HCT116 (cell line): ENCODE data around the gene TNRC6B. TPM values are rescaled to one million over a fixed set of nuclear protein-coding genes. Genes with fewer than 3 reads are reported as not detected.

Source experiments
- ATAC-seq: fragments of 200-7000 bp; cut with Tn5 transposase; 2 replicates; pipeline ENCODE4 v1.9.1; 2020; ENCODE audit warnings: mild to moderate bottlenecking, moderate library complexity
- BruUV-seq: library from RNA; stranded (reverse); fragments of 400-500 nt; replicated peaks from 2 replicates; lab custom pipeline; 2021; lab: Mats Ljungman, UMichigan
- CTCF ChIA-PET: fragments of 300-600 bp; sonication (Branson Sonifier 250); formaldehyde crosslinking; loops from one replicate; lab custom pipeline; 2021; ENCODE audit warnings: antibody characterized with exemption; lab: Charles Lee
- POLR2A ChIA-PET: fragments of 300-600, 350-600 bp; sonication (Branson Sonifier 250); formaldehyde crosslinking; loops from one replicate; lab custom pipeline; 2021; ENCODE audit warnings: antibody characterized with exemption; lab: Charles Lee
- RAD21 ChIA-PET, 2 experiments: fragments of 300-600 bp; sonication (Branson Sonifier 250); formaldehyde crosslinking; loops; one replicate each; lab custom pipeline; 2023; ENCODE audit warnings: low total read pairs in 2 of 2; ENCODE audit not compliant: uncharacterized antibody in 2 of 2, unreplicated experiment in 2 of 2, low non-redundant PET in 1 of 2; lab: Charles Lee
- DNase-seq: peaks from one replicate; pipeline ENCODE4 v3.0.0-alpha.2; 2010; ENCODE audit warnings: low read depth, low spot score
- H2AFZ ChIP-seq: fragments of 200-600 bp; shearing (Covaris generic), sonication (generic); 2 replicates; pipeline ENCODE4 v1.6.1; 2017; ENCODE audit warnings: low read depth, mixed run types, mixed read lengths, antibody characterized with exemption, low read length; ENCODE audit not compliant: poor library complexity, severe bottlenecking
- H3K27ac ChIP-seq: 2 replicates; pipeline ENCODE4 v1.5.1; 2012; ENCODE audit warnings: low read depth, low read length
- H3K27me3 ChIP-seq: fragments of 200-600 bp; sonication (generic); 2 replicates; pipeline ENCODE4 v1.6.1; 2016; ENCODE audit warnings: mixed run types, low read length, mixed read lengths; ENCODE audit not compliant: insufficient read depth
- H3K36me3 ChIP-seq, 2 experiments: fragments of 200-500 bp in 1 of 2; fragments of 200-600 bp in 1 of 2; sonication (Bioruptor generic) in 1 of 2; sonication (generic) in 1 of 2; 2 replicates each; pipeline versions ENCODE4 v1.5.1 to v1.6.1; 2014 to 2016; ENCODE audit warnings: low read length in 2 of 2, inconsistent platforms in 1 of 2, mixed read lengths in 1 of 2, mixed run types in 1 of 2; ENCODE audit not compliant: insufficient read depth in 2 of 2, control insufficient read depth in 1 of 2
- H3K4me1 ChIP-seq, 2 experiments: fragments of 200-600 bp in 1 of 2; sonication (generic) in 1 of 2; 2 replicates each; pipeline versions ENCODE4 v1.5.1 to v1.6.1; 2012 to 2017; ENCODE audit warnings: low read length in 2 of 2, inconsistent platforms in 1 of 2, mild to moderate bottlenecking in 1 of 2, mixed read lengths in 1 of 2, mixed run types in 1 of 2, moderate library complexity in 1 of 2; ENCODE audit not compliant: insufficient read depth in 2 of 2, control insufficient read depth in 1 of 2
- H3K4me2 ChIP-seq: fragments of 200-600 bp; sonication (generic); 2 replicates; pipeline ENCODE4 v1.6.1; 2017; ENCODE audit warnings: mixed run types, low read length, mixed read lengths
- H3K4me3 ChIP-seq, 2 experiments: fragments of 200-600 bp in 1 of 2; sonication (generic) in 1 of 2; replicated peaks in 1 of 2; 2 replicates each; pipeline ENCODE4 v1.5.1; 2011 to 2016; ENCODE audit warnings: low read length in 2 of 2, control low read depth in 1 of 2, low read depth in 1 of 2, mild to moderate bottlenecking in 1 of 2, mixed read lengths in 1 of 2, mixed run types in 1 of 2
- H3K79me2 ChIP-seq: fragments of 200-600 bp; sonication (generic); 2 replicates; pipeline ENCODE4 v1.6.1; 2017; ENCODE audit warnings: mild to moderate bottlenecking, mixed run types, low read length, moderate library complexity, mixed read lengths; ENCODE audit not compliant: insufficient read depth
- H3K9ac ChIP-seq: fragments of 200-600 bp; sonication (generic); 2 replicates; pipeline ENCODE4 v1.6.1; 2016; ENCODE audit warnings: low read length, mixed read lengths
- H3K9me2 ChIP-seq: fragments of 200-600 bp; sonication (generic), shearing (Covaris generic); 2 replicates; pipeline ENCODE4 v1.6.1; 2017; ENCODE audit warnings: mixed run types, mild to moderate bottlenecking, moderate library complexity; ENCODE audit not compliant: insufficient read depth
- H3K9me3 ChIP-seq, 2 experiments: fragments of 200-500 bp in 1 of 2; fragments of 200-600 bp in 1 of 2; sonication (Bioruptor generic) in 1 of 2; sonication (generic) in 1 of 2; 2 replicates each; pipeline ENCODE4 v1.6.1; 2014 to 2017; ENCODE audit warnings: low read length in 2 of 2, mixed read lengths in 2 of 2, inconsistent platforms in 1 of 2, low read depth in 1 of 2, mild to moderate bottlenecking in 1 of 2, mixed run types in 1 of 2, moderate library complexity in 1 of 2; ENCODE audit not compliant: control insufficient read depth in 1 of 2, insufficient read depth in 1 of 2
- H4K20me1 ChIP-seq: fragments of 200-600 bp; sonication (generic), shearing (Covaris generic); 2 replicates; pipeline ENCODE4 v1.6.1; 2017; ENCODE audit warnings: mixed run types, mild to moderate bottlenecking, moderate library complexity; ENCODE audit not compliant: insufficient read depth
- CBX3 ChIP-seq: IDR thresholded peaks from 2 replicates; pipeline ENCODE4 v1.6.1; 2012; ENCODE audit warnings: low read depth
- CEBPB ChIP-seq: IDR thresholded peaks from 2 replicates; pipeline ENCODE4 v1.6.1; 2012; ENCODE audit warnings: low read depth
- CTCF ChIP-seq, 3 experiments: fragments of 200-600 bp in 1 of 3; sonication (generic) in 1 of 3; IDR thresholded peaks in 2 of 3; conservative IDR thresholded peaks in 1 of 3; 2 replicates each; pipeline ENCODE4 v1.5.1; 2012 to 2017; ENCODE audit warnings: low read depth in 2 of 3, low read length in 2 of 3, antibody characterized with exemption in 1 of 3, borderline replicate concordance in 1 of 3, control low read depth in 1 of 3, mild to moderate bottlenecking in 1 of 3, mixed read lengths in 1 of 3, mixed run types in 1 of 3, moderate library complexity in 1 of 3; ENCODE audit not compliant: insufficient read depth in 1 of 3
- ELF1 ChIP-seq: IDR thresholded peaks from 2 replicates; pipeline ENCODE4 v1.6.1; 2012; ENCODE audit warnings: low read depth, borderline replicate concordance
- FOSL1 ChIP-seq: IDR thresholded peaks from 2 replicates; pipeline ENCODE4 v1.6.1; 2012; ENCODE audit warnings: low read depth
- JUND ChIP-seq: IDR thresholded peaks from 2 replicates; pipeline ENCODE4 v1.6.1; 2012
- POLR2A ChIP-seq: IDR thresholded peaks from 2 replicates; pipeline ENCODE4 v1.7.0; 2011; ENCODE audit warnings: borderline replicate concordance; ENCODE audit not compliant: insufficient read depth, insufficient read length; ENCODE audit errors: extremely low read depth
- RAD21 ChIP-seq: IDR thresholded peaks from 2 replicates; pipeline ENCODE4 v1.6.1; 2012; ENCODE audit warnings: low read depth, mild to moderate bottlenecking
- SIN3A ChIP-seq: IDR thresholded peaks from 2 replicates; pipeline ENCODE4 v1.6.1; 2012; ENCODE audit warnings: low read depth
- SRF ChIP-seq: IDR thresholded peaks from 2 replicates; pipeline ENCODE4 v1.6.1; 2012; ENCODE audit warnings: low read depth
- TCF7L2 ChIP-seq: IDR thresholded peaks from 2 replicates; pipeline ENCODE4 v1.7.0; 2011; ENCODE audit warnings: borderline replicate concordance, inconsistent platforms; ENCODE audit not compliant: insufficient read depth, insufficient read length; ENCODE audit errors: extremely low read depth
- YY1 ChIP-seq: IDR thresholded peaks from 2 replicates; pipeline ENCODE4 v1.6.1; 2011; ENCODE audit warnings: low read length, low read depth, moderate library complexity, mild to moderate bottlenecking; ENCODE audit not compliant: insufficient replicate concordance; ENCODE audit errors: extremely low read depth
- ZFX ChIP-seq: fragments of 450-650 bp; IDR thresholded peaks from 2 replicates; pipeline ENCODE4 v1.6.1; 2017
- ZNF274 ChIP-seq: fragments of 200-500 bp; sonication (Bioruptor generic); IDR thresholded peaks from 2 replicates; pipeline ENCODE4 v1.6.1; 2014; ENCODE audit warnings: mild to moderate bottlenecking, low read depth, low read length, inconsistent platforms
- intact Hi-C: fragments of 100-400 bp; cut with micrococcal nuclease; formaldehyde crosslinking; loops from 2 replicates; pipeline ENCODE4 v1.10.0; 2022
- total RNA-seq: library from RNA; stranded (reverse); gene quantifications from one replicate; pipeline ENCODE4 v1.2.1, GENCODE V29; 2021; ENCODE audit not compliant: unreplicated experiment
- TF ChIP-seq, protein P1 (sequence below): IDR thresholded peaks from 2 replicates; pipeline ENCODE4 v1.6.1; 2011; ENCODE audit warnings: mild to moderate bottlenecking, low read length, moderate library complexity; ENCODE audit not compliant: insufficient replicate concordance; ENCODE audit errors: extremely low read depth
- TF ChIP-seq, protein P2 (sequence below): IDR thresholded peaks from 2 replicates; pipeline ENCODE4 v1.6.1; 2012; ENCODE audit warnings: low read depth
- TF ChIP-seq, protein P3 (sequence below): IDR thresholded peaks from 2 replicates; pipeline ENCODE4 v1.6.1; 2012

The TNRC6B gene
- total RNA-seq, 1 experiment from 2014 or later = 29.8 TPM

- Histone ChIP-seq H3K9me3 (no peaks in the 10 kb centered on the region), H3K9me2 (no peaks in the 10 kb centered on the region), H3K27me3 (no peaks in the 10 kb centered on the region), H3K4me2 (no peak overlapping the region), H2AFZ (no peak overlapping the region), H4K20me1 (no peaks in the 10 kb centered on the region), H3K79me2 (no peaks in the 10 kb centered on the region), H3K4me1 (peaks cover 0 to 3% of the 10 kb centered on the region in 2 experiments; a peak in 2 of 4 replicates), H3K9ac (no peak overlapping the region), H3K27ac (no peak overlapping the region), H3K36me3 (no peaks in the 10 kb centered on the region), H3K4me3 (no peak overlapping the region)
- BruUV-seq = no TSS peak
- no peak for DNase-seq
- intact Hi-C loops = loop anchor here (10.0 kb wide), 1 partner anchor 405 kb away; no protein-coding TSS in a partner anchor
- POLR2A ChIA-PET = no interaction called here
- ATAC-seq = no peak
- RAD21 ChIA-PET = no interaction called here
- CTCF ChIA-PET = interaction anchor here (1.2 kb wide), 1 partner anchor 97 kb away, joined by 3 read pairs; no protein-coding TSS in a partner anchor
- TF ChIP-seq POLR2A = no peak
- no peak for TF ChIP-seq FOSL1
- no peak for TF ChIP-seq SRF
- TF ChIP-seq, protein P1, sequence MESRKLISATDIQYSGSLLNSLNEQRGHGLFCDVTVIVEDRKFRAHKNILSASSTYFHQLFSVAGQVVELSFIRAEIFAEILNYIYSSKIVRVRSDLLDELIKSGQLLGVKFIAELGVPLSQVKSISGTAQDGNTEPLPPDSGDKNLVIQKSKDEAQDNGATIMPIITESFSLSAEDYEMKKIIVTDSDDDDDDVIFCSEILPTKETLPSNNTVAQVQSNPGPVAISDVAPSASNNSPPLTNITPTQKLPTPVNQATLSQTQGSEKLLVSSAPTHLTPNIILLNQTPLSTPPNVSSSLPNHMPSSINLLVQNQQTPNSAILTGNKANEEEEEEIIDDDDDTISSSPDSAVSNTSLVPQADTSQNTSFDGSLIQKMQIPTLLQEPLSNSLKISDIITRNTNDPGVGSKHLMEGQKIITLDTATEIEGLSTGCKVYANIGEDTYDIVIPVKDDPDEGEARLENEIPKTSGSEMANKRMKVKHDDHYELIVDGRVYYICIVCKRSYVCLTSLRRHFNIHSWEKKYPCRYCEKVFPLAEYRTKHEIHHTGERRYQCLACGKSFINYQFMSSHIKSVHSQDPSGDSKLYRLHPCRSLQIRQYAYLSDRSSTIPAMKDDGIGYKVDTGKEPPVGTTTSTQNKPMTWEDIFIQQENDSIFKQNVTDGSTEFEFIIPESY = no peak
- TF ChIP-seq, protein P2, sequence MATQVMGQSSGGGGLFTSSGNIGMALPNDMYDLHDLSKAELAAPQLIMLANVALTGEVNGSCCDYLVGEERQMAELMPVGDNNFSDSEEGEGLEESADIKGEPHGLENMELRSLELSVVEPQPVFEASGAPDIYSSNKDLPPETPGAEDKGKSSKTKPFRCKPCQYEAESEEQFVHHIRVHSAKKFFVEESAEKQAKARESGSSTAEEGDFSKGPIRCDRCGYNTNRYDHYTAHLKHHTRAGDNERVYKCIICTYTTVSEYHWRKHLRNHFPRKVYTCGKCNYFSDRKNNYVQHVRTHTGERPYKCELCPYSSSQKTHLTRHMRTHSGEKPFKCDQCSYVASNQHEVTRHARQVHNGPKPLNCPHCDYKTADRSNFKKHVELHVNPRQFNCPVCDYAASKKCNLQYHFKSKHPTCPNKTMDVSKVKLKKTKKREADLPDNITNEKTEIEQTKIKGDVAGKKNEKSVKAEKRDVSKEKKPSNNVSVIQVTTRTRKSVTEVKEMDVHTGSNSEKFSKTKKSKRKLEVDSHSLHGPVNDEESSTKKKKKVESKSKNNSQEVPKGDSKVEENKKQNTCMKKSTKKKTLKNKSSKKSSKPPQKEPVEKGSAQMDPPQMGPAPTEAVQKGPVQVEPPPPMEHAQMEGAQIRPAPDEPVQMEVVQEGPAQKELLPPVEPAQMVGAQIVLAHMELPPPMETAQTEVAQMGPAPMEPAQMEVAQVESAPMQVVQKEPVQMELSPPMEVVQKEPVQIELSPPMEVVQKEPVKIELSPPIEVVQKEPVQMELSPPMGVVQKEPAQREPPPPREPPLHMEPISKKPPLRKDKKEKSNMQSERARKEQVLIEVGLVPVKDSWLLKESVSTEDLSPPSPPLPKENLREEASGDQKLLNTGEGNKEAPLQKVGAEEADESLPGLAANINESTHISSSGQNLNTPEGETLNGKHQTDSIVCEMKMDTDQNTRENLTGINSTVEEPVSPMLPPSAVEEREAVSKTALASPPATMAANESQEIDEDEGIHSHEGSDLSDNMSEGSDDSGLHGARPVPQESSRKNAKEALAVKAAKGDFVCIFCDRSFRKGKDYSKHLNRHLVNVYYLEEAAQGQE = no peak
- TF ChIP-seq TCF7L2 = no peak
- no peak for TF ChIP-seq RAD21
- TF ChIP-seq CBX3 = no peak
- TF ChIP-seq, protein P3, sequence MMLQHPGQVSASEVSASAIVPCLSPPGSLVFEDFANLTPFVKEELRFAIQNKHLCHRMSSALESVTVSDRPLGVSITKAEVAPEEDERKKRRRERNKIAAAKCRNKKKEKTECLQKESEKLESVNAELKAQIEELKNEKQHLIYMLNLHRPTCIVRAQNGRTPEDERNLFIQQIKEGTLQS = no peak
- TF ChIP-seq CTCF (IDR thresholded peaks at IDR 0.05 in 2 of 3, conservative IDR thresholded peaks at IDR 0.05 in 1 of 3; ENCODE audit: borderline replicate concordance in 1 of 3, insufficient read depth in 1 of 3, low read depth in 2 of 3, low read length in 2 of 3) = no peak
- TF ChIP-seq SIN3A = no peak
- TF ChIP-seq JUND = no peak
- no peak for TF ChIP-seq YY1
- no peak for TF ChIP-seq ELF1
- TF ChIP-seq ZNF274 = no peak
- TF ChIP-seq ZFX = no peak
- no peak for TF ChIP-seq CEBPB
Measured at GRCh38 chr22:40340044-40340443, 162.3 kb downstream of the TNRC6B start.
